Measurements from ENCODE around the gene SPTBN1. TPM values are rescaled to one million over a fixed set of nuclear protein-coding genes. Genes with fewer than 3 reads are reported as not detected.

Gene SPTBN1
- total and polyA plus RNA-seq, 9 of the 15 experiments (the other 6 are each of a cell fraction or from before 2014, with no cell fraction given), result 8.9 to 66.8 (median 31.4) TPM

GRCh38 chr2:54575379-54575888, 119.3 kb downstream of the SPTBN1 start (continued):
- no peak for TF ChIP-seq RERE (CRISPR knock-in tag; IDR thresholded peaks at IDR 0.05; ENCODE audit: borderline replicate concordance)
- TF ChIP-seq MNT (conservative IDR thresholded peaks at IDR 0.05), result no peak
- TF ChIP-seq DDX20 (tag; IDR thresholded peaks at IDR 0.05; ENCODE audit: low read depth), result no peak
- TF ChIP-seq BCOR (IDR thresholded peaks at IDR 0.05), result no peak
- TF ChIP-seq U2AF2 (optimal IDR thresholded peaks at IDR 0.05; ENCODE audit: low read depth, low read length), result no peak
- TF ChIP-seq ELF4 (CRISPR knock-in tag; IDR thresholded peaks at IDR 0.05), result no peak
- no peak for TF ChIP-seq HDGF (IDR thresholded peaks at IDR 0.05)
- TF ChIP-seq KLF13 (tag; IDR thresholded peaks at IDR 0.05; ENCODE audit: borderline replicate concordance, low read depth), result no peak
- no peak for TF ChIP-seq FOXK2 (conservative IDR thresholded peaks at IDR 0.05 in 1 of 2, IDR thresholded peaks at IDR 0.05 in 1 of 2; ENCODE audit: low read depth in 2 of 2)
- no peak for TF ChIP-seq DIDO1 (tag; IDR thresholded peaks at IDR 0.05; ENCODE audit: low read depth)
- TF ChIP-seq FOS (IDR thresholded peaks at IDR 0.05; ENCODE audit: extremely low read depth, insufficient read length), result no peak
- TF ChIP-seq POLR2G (IDR thresholded peaks at IDR 0.05; ENCODE audit: low read depth, low read length), result no peak
- no peak for TF ChIP-seq CBX1 (IDR thresholded peaks at IDR 0.05; ENCODE audit: low read depth)
- TF ChIP-seq CEBPG (CRISPR knock-in tag; IDR thresholded peaks at IDR 0.05), result 0 out of 2 replicates have a peak, but pooled peaks have one; percentile 34
- peak; percentile 46 to 79; a peak in 3 of 4 replicates for TF ChIP-seq CEBPG (tag; conservative IDR thresholded peaks at IDR 0.05 in 1 of 2, IDR thresholded peaks at IDR 0.05 in 1 of 2)

Measured in K562 (cell line).